HG03025 (cell line): ENCODE results near the gene ICE2.

Experiments used
- ATAC-seq: cut with Tn5 transposase; IDR thresholded peaks from one replicate; pipeline ENCODE4 v1.9.1; 2021; ENCODE audit warnings: mild to moderate bottlenecking, moderate library complexity; ENCODE audit not compliant: unreplicated experiment, low FRiP score

Gene ICE2

DNA sequence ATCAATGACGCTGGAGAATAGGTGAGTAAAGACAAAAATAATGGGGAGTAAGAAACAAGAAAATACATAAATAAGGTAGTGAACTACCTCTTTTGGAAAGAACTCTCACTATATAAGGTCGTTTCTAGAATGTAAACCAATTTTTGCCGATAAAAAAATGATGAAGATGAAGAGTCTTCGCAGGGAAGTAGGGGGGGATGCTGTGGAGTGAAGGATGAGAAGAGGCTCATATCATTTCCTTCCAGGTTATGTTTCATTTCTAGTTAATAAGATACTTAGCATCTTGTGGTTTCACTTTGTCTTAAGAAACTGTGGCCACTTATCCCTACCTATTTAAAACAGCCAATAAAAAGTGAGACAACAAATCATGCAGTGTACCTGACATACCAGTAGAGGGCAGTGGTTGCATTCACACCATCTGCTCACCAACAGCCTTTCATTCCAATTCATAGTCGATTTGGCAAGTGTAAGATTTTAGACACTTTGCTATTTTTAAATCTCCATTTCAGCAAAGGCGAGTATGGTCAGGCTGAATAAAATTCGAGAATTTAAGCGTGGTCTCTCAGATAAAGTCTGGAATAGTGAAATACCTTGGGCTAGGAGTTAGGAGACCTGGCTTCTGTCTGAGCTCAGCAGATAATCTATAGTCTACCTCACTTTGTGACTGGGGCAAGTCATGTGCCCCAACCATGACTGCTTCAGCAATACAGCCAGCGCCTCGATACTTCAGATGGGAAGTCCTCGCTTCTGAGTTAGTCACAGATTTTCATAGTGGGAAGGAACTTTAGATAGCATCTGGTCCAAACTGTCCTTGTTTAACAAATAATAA is 28.9 kb upstream of the ICE2 start:
- peak; percentile 64 for ATAC-seq

- ATAC-seq = no peak
These were observed 17.9 kb upstream of the ICE2 start for GRCh38 chr15:60496853-60497252.

DNA sequence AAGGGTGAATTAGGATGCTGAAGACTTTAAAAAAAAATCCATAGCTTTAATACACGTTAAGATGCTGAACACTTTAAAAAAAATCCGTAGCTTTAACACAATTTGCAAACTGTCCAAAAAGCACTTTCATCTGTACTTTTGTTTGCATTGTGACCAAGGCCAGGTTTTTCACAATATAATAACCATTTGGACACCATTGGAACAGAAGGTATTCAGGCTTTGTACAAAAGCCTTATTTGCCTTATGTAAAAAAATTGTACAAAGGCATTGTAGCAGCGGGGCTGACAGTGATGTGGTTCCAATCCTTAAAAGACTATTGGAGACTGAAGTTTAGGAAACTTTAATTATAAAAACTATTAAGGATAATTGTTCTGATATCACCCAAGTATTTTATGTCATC is 15.2 kb upstream of the ICE2 start:
- no peak for ATAC-seq

DNA sequence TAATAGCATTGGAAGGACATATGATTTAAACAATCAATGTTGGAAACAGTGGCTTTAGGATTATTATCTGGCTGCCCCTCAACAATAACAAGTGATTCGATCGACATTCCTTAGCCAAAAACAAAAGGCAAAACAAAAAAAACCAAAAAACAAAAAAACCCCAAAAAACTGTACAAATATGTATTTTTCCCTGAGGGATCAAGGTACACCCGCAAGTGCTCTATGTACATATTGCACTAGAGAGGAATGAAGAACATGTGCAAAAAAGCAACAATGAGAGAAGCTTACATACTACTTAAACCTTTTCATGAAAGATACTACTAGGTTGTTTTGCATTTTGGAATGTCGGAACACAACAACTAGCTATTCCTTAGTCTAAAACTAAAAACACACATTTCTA is 14.2 kb upstream of the ICE2 start:
- no peak for ATAC-seq

GRCh38 chr15:60486742-60487141 is 7.8 kb upstream of the ICE2 start:
- ATAC-seq = no peak

- no peak for ATAC-seq
These were observed 6.6 kb upstream of the ICE2 start for GRCh38 chr15:60485365-60486055.

DNA sequence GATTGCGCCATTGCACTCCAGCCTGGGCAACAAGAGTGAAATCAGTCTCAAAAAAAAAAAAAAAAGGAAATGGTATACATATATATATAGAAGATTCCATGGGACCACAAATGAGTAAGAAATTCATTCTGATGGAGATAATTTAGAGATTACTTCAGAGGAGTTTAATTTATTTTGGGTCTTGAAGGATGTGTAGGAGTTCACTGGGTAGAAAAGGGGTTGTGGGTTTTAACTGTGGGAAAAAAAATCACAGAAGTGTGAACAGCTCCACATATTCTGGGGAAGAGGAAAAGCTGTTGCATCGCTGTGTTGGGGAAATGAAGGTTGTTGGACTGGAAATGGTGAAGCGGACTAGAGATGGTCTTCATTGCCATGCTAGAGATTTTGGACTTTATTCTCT is 4.1 kb upstream of the ICE2 start:
- no peak for ATAC-seq

DNA sequence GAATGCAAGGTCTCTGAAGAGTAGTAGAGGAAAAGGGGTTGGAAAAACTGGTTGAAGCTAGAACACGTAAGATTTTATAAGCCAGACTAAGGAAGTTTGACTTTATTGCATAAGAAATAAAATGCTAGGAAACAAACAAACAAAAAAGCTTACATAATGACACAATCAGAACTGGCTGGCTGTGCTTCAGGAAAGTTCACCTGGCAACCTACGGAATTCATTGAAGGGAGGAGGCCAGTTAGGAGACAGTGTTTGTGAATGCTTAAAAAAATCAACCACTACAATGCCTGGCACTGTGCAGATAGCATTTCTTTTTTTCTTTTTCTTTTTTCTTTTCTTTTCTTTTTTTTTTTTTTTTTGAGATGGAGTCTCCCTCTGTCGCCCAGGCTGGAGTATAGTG is 1.9 kb upstream of the ICE2 start:
- no peak for ATAC-seq

DNA sequence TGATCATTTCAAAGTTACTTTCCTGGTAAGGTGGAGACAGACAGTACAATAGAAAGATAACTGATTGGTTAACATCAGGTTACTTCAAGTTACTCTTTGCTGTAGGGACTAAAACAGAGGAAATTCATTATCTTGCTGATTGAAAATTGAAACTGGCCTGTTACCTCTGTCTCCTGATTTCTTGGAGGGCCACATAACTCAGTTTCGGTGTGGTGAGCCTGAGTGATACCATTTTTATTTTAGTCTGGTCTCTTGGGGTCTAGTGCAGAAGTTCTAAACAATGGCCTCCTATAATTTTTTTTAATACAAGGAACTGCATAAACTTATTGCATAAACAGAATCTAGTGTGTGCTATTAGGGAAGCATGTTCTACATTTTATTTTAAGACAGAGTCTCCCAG is 1.2 kb upstream of the ICE2 start:
- no peak for ATAC-seq

DNA sequence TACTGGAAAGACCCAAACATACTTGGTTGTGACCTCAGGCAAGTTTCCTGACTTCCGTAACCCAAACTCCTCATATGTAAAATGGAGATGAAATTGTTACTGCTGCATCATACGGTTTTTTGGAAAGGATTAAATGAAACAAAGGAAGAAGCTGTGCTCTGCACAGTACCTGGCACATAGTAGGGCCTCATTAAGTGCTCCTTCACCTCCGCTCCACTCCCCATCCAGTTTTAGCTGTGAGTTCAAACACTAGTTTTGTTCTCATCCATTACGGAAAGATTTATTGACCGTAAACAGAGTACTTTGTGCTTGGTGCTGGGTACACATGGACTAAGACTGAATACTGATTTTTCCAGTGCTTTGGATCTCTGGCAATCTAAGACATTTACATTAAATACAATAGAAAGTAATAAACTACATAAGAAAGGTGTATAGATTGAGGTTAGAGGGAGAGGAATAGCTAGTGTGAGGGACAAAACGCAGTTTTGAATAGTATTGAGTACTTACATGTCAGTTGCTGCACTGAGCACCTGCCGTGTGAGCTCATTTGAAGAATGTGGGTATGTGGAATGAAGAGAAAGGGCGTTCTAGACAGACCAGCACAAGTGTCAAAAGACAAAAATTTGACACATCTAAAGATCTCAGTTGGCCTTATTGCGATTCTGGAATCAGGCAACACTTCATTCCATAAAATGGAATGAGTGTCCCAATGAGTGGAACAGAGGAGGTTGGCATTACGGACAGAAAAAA is 594 bp upstream of the ICE2 start:
- ATAC-seq = peak; percentile 4

- ATAC-seq = no peak
These were observed 901 bp downstream of the ICE2 start for GRCh38 chr15:60477916-60478565.

GRCh38 chr15:60477164-60477563 is 1.8 kb downstream of the ICE2 start:
- no peak for ATAC-seq

DNA sequence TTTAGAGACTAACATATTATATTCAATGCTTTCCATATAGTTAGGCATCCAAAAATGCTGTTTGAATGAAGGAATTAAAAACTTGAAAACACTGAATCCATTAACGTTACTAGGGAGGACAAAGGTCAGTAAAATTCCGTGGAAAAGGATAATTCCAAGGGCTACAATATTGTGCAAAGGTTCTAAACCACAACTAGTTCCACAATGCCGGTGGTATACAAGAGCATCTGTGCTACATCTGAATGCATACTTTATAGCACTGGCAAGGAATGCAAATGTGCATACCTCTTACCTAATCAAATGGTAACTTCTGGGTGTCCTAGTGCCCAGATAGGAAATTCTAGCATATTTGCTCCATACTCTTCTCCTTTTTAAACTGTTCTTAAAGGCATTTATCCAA is 2.2 kb downstream of the ICE2 start:
- no peak for ATAC-seq

DNA sequence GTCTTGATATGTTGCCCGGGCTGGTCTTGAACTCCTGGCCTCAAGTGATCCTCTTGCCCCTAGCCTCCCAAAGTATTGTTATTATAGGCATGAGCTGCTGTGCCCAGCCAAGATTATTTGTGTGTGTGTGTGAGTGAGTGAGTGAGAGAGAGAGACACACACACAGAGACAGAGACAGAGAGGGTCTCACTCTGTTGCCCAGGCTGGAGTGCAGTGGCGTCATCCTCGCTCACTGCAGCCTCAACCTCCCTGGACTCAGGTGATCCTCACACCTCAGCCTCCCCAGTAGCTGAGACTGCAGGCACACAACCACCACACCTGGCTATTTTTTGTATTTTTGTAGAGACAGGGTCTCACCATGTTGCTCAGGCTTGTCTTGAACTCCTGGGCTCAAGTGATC is 5.8 kb downstream of the ICE2 start:
- ATAC-seq = no peak

- no peak for ATAC-seq
These were observed 7.6 kb downstream of the ICE2 start for GRCh38 chr15:60471314-60471713.

GRCh38 chr15:60469893-60470641 is 8.9 kb downstream of the ICE2 start:
- no peak for ATAC-seq

DNA sequence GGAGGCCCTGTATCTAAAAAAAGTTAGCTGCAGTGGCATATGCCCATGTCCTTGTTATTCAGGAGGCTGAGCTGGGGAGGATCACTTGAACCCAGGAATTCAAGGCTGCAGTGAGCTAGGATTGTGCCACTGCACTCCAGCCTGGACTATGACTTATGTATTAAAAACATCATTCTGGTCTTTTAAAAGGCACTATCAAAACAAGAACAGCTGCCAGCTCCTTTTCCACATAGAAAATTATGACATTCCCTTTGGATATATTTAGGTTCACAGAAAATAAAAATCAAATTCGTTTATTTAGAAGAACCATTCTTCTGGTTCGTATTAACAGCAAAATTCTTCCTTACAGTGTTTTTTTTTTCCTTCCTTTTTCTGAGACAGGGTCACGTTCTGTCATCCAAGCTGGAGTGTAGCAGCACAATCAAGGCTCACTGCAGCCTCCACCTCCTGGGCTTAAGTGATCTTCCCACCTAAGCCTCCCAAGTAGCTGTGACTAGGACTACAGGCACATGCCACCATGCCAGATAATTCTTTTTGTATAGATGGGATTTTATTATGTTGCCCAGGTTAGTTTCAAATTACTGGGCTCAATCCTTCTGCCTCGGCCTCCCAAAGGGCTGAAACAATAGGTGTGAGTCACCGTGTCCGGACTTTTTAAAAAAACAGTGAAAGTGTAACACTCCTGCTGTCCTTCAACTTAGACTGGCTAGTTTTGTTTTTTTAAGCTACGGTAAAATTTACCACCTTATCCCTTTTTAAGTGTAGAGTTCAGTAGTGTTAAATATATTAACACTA is 13.9 kb downstream of the ICE2 start:
- ATAC-seq = no peak

- ATAC-seq = no peak
These were observed 16.9 kb downstream of the ICE2 start for GRCh38 chr15:60462027-60462426.

GRCh38 chr15:60460931-60461330 is 18.0 kb downstream of the ICE2 start:
- ATAC-seq = no peak
